ENCODE data around the gene OR52E4. TPM values are rescaled to one million over a fixed set of nuclear protein-coding genes. Genes with fewer than 3 reads are reported as not detected.

Gene OR52E4
- not detected for polyA plus RNA-seq

GRCh38 chr11:5880329-5880728, at the start of gene OR52E4:
TSS of gene OR52E4 (plus strand) at chr11:5880629. CDS start at chr11:5884293, 3,664 bp downstream.
- Mint-ChIP-seq H3K4me1 (no peaks in the 10 kb centered on the region), H3K27ac (no peak within 1 kb of the TSS), H3K9me3 (no peaks in the 10 kb centered on the region), H3K4me3 (no peak within 1 kb of the TSS), H3K36me3 (no peaks in the 10 kb centered on the region), H3K27me3 (no peaks in the 10 kb centered on the region)

- peaks cover 2% of the 10 kb centered on the region for H3K36me3 Mint-ChIP-seq
- H3K9me3 Mint-ChIP-seq = peaks cover 2 to 3% (median 2%) of the 10 kb centered on the region in 3 donors
- H3K27ac Mint-ChIP-seq = no peak overlapping the region
- H3K4me1 Mint-ChIP-seq = no peaks in the 10 kb centered on the region
- peaks cover 2% of the 10 kb centered on the region for H3K27me3 Mint-ChIP-seq
- no peak overlapping the region for H3K4me3 Mint-ChIP-seq
Observed at GRCh38 chr11:5831196-5831829, 49.1 kb upstream of the OR52E4 start.

GRCh38 chr11:5833446-5833845, 47.0 kb upstream of the OR52E4 start:
- Mint-ChIP-seq H3K36me3 (peaks cover 4% of the 10 kb centered on the region), H3K4me3 (no peak overlapping the region), H3K4me1 (no peaks in the 10 kb centered on the region), H3K9me3 (peaks cover 0 to 6% (median 5%) of the 10 kb centered on the region in 3 donors), H3K27ac (no peak overlapping the region), H3K27me3 (peaks cover 2% of the 10 kb centered on the region)

- H3K36me3 Mint-ChIP-seq = peaks cover 5% of the 10 kb centered on the region
- no peaks in the 10 kb centered on the region for H3K4me1 Mint-ChIP-seq
- H3K27ac Mint-ChIP-seq = no peak overlapping the region
- H3K9me3 Mint-ChIP-seq = peaks cover 0 to 8% (median 6%) of the 10 kb centered on the region in 3 donors
- H3K27me3 Mint-ChIP-seq = peaks cover 2% of the 10 kb centered on the region
- no peak overlapping the region for H3K4me3 Mint-ChIP-seq
Observed at GRCh38 chr11:5837695-5838094, 42.7 kb upstream of the OR52E4 start.

GRCh38 chr11:5841797-5842196, 38.6 kb upstream of the OR52E4 start, which contains the start of gene OR52E6:
TSS of gene OR52E6 (minus strand) at chr11:5841897. CDS start at chr11:5841897, 0 bp downstream.
- Mint-ChIP-seq H3K4me1 (no peaks in the 10 kb centered on the region), H3K27me3 (peaks cover 2% of the 10 kb centered on the region), H3K36me3 (peaks cover 3% of the 10 kb centered on the region), H3K4me3 (no peak within 1 kb of the TSS), H3K27ac (no peak within 1 kb of the TSS), H3K9me3 (peaks cover 0 to 5% (median 4%) of the 10 kb centered on the region in 3 donors)

GRCh38 chr11:5846701-5847100, 33.7 kb upstream of the OR52E4 start:
- no peak overlapping the region for H3K4me3 Mint-ChIP-seq
- H3K4me1 Mint-ChIP-seq = no peaks in the 10 kb centered on the region
- H3K9me3 Mint-ChIP-seq = peaks cover 0 to under 1% (median 0%) of the 10 kb centered on the region in 3 donors
- no peaks in the 10 kb centered on the region for H3K36me3 Mint-ChIP-seq
- no peaks in the 10 kb centered on the region for H3K27me3 Mint-ChIP-seq
- no peak overlapping the region for H3K27ac Mint-ChIP-seq

- peaks cover 0 to 2% (median 0%) of the 10 kb centered on the region in 3 donors for H3K9me3 Mint-ChIP-seq
- no peaks in the 10 kb centered on the region for H3K36me3 Mint-ChIP-seq
- no peak overlapping the region for H3K27ac Mint-ChIP-seq
- H3K4me1 Mint-ChIP-seq = no peaks in the 10 kb centered on the region
- H3K4me3 Mint-ChIP-seq = no peak overlapping the region
- H3K27me3 Mint-ChIP-seq = no peaks in the 10 kb centered on the region
Observed at GRCh38 chr11:5847711-5848110, 32.7 kb upstream of the OR52E4 start.

GRCh38 chr11:5851002-5851401, 29.4 kb upstream of the OR52E4 start:
- H3K27me3 Mint-ChIP-seq = no peaks in the 10 kb centered on the region
- no peak overlapping the region for H3K27ac Mint-ChIP-seq
- H3K9me3 Mint-ChIP-seq = peaks cover 0 to 3% (median 2%) of the 10 kb centered on the region in 3 donors
- no peak overlapping the region for H3K4me3 Mint-ChIP-seq
- no peaks in the 10 kb centered on the region for H3K4me1 Mint-ChIP-seq
- H3K36me3 Mint-ChIP-seq = no peaks in the 10 kb centered on the region

- Mint-ChIP-seq H3K9me3 (peaks cover 0 to 3% (median 0%) of the 10 kb centered on the region in 3 donors), H3K27ac (no peak within 1 kb of the TSS), H3K4me1 (no peaks in the 10 kb centered on the region), H3K36me3 (no peaks in the 10 kb centered on the region), H3K27me3 (no peaks in the 10 kb centered on the region), H3K4me3 (no peak within 1 kb of the TSS)
Observed at GRCh38 chr11:5857590-5857989, 22.8 kb upstream of the OR52E4 start, which contains the start of gene OR52E8. TSS of gene OR52E8 (minus strand) at chr11:5857690. CDS start at chr11:5857690, 0 bp downstream.

- no peaks in the 10 kb centered on the region for H3K36me3 Mint-ChIP-seq
- no peaks in the 10 kb centered on the region for H3K27me3 Mint-ChIP-seq
Observed at GRCh38 chr11:5865826-5866225, 14.6 kb upstream of the OR52E4 start.

GRCh38 chr11:5878564-5878963, 1.9 kb upstream of the OR52E4 start:
- H3K4me1 Mint-ChIP-seq = no peaks in the 10 kb centered on the region
- H3K27me3 Mint-ChIP-seq = no peaks in the 10 kb centered on the region
- H3K27ac Mint-ChIP-seq = no peak overlapping the region
- H3K36me3 Mint-ChIP-seq = no peaks in the 10 kb centered on the region
- no peak overlapping the region for H3K4me3 Mint-ChIP-seq
- no peaks in the 10 kb centered on the region for H3K9me3 Mint-ChIP-seq

More at GRCh38 chr11:5865826-5866225, 14.6 kb upstream of the OR52E4 start:
- no peak overlapping the region for H3K27ac Mint-ChIP-seq
- no peaks in the 10 kb centered on the region for H3K4me1 Mint-ChIP-seq
- no peak overlapping the region for H3K4me3 Mint-ChIP-seq
- H3K9me3 Mint-ChIP-seq = peaks cover 0 to 4% (median 4%) of the 10 kb centered on the region in 3 donors

GRCh38 chr11:5881756-5882155, 1.3 kb downstream of the OR52E4 start:
- no peaks in the 10 kb centered on the region for H3K9me3 Mint-ChIP-seq
- no peak overlapping the region for H3K27ac Mint-ChIP-seq
- no peaks in the 10 kb centered on the region for H3K36me3 Mint-ChIP-seq
- no peaks in the 10 kb centered on the region for H3K4me1 Mint-ChIP-seq
- H3K27me3 Mint-ChIP-seq = no peaks in the 10 kb centered on the region
- no peak overlapping the region for H3K4me3 Mint-ChIP-seq

- Mint-ChIP-seq H3K27me3 (no peaks in the 10 kb centered on the region), H3K4me3 (no peak overlapping the region), H3K4me1 (no peaks in the 10 kb centered on the region), H3K27ac (no peak overlapping the region), H3K36me3 (no peaks in the 10 kb centered on the region), H3K9me3 (no peaks in the 10 kb centered on the region)
Observed at GRCh38 chr11:5887172-5887571, 6.7 kb downstream of the OR52E4 start.

- H3K27ac Mint-ChIP-seq = no peak overlapping the region
- H3K9me3 Mint-ChIP-seq = no peaks in the 10 kb centered on the region
- H3K4me1 Mint-ChIP-seq = no peaks in the 10 kb centered on the region
- H3K27me3 Mint-ChIP-seq = no peaks in the 10 kb centered on the region
- H3K36me3 Mint-ChIP-seq = no peaks in the 10 kb centered on the region
- no peak overlapping the region for H3K4me3 Mint-ChIP-seq
Observed at GRCh38 chr11:5887661-5888060, 7.2 kb downstream of the OR52E4 start.

- no peaks in the 10 kb centered on the region for H3K36me3 Mint-ChIP-seq
- no peaks in the 10 kb centered on the region for H3K4me1 Mint-ChIP-seq
- H3K9me3 Mint-ChIP-seq = no peaks in the 10 kb centered on the region
- no peaks in the 10 kb centered on the region for H3K27me3 Mint-ChIP-seq
- H3K27ac Mint-ChIP-seq = no peak overlapping the region
- no peak overlapping the region for H3K4me3 Mint-ChIP-seq
Observed at GRCh38 chr11:5891216-5891800, 10.9 kb downstream of the OR52E4 start.

GRCh38 chr11:5892908-5893307, 12.5 kb downstream of the OR52E4 start, which contains the start of gene OR52E5:
TSS of gene OR52E5 (plus strand) at chr11:5893208. CDS start at chr11:5900777, 7,569 bp downstream.
- Mint-ChIP-seq H3K36me3 (no peaks in the 10 kb centered on the region), H3K4me1 (no peaks in the 10 kb centered on the region), H3K27me3 (no peaks in the 10 kb centered on the region), H3K27ac (no peak within 1 kb of the TSS), H3K4me3 (no peak within 1 kb of the TSS), H3K9me3 (no peaks in the 10 kb centered on the region)

All from IgD-negative memory B cell (primary cell).